GM12864 (cell line): Measurements from ENCODE around the gene TMEM178B.

ENCODE experiments used
- DNase-seq: peaks from one replicate; pipeline ENCODE4 v3.0.0-alpha.2; 2011; ENCODE audit warnings: low read depth
- H3K4me3 ChIP-seq: 2 replicates; pipeline ENCODE4 v1.5.1; 2011; ENCODE audit warnings: mild to moderate bottlenecking, low read depth, low read length, control low read depth
- CTCF ChIP-seq: IDR thresholded peaks from 2 replicates; pipeline ENCODE4 v1.5.1; 2011; ENCODE audit warnings: low read depth, mild to moderate bottlenecking, moderate library complexity, low read length, control low read depth, inconsistent platforms; ENCODE audit errors: missing control alignments

TMEM178B gene

GRCh38 chr7:141361479-141361878 is 287.6 kb downstream of the TMEM178B start:
- no peak overlapping the region for H3K4me3 ChIP-seq
- no peak for TF ChIP-seq CTCF
- no peak for DNase-seq

GRCh38 chr7:141361960-141362359 is 288.1 kb downstream of the TMEM178B start:
- no peak for DNase-seq
- TF ChIP-seq CTCF = no peak
- no peak overlapping the region for H3K4me3 ChIP-seq

- TF ChIP-seq CTCF = no peak
- H3K4me3 ChIP-seq = no peak overlapping the region
- no peak for DNase-seq
Measured at GRCh38 chr7:141362580-141363435, 288.9 kb downstream of the TMEM178B start.

GRCh38 chr7:141363748-141364147 is 289.9 kb downstream of the TMEM178B start:
- no peak for TF ChIP-seq CTCF
- DNase-seq = no peak
- H3K4me3 ChIP-seq = no peak overlapping the region

GRCh38 chr7:141366091-141366621 is 292.3 kb downstream of the TMEM178B start:
- no peak for DNase-seq
- no peak for TF ChIP-seq CTCF
- no peak overlapping the region for H3K4me3 ChIP-seq

- no peak for TF ChIP-seq CTCF
- no peak for DNase-seq
- no peak overlapping the region for H3K4me3 ChIP-seq
Measured at GRCh38 chr7:141369422-141369821, 295.6 kb downstream of the TMEM178B start.

GRCh38 chr7:141370178-141370577 is 296.3 kb downstream of the TMEM178B start:
- no peak for TF ChIP-seq CTCF
- no peak for DNase-seq
- no peak overlapping the region for H3K4me3 ChIP-seq
